Measurements from ENCODE around the gene DRAM1. TPM values are rescaled to one million over a fixed set of nuclear protein-coding genes. Genes with fewer than 3 reads are reported as not detected.
"Not testable (repeated sequence)": the region's sequence is repeated elsewhere in the genome, so short reads cannot be mapped to it uniquely, and the experiment has no call there.

Gene DRAM1
- total RNA-seq, 1 donor from 2014 or later, result 17.4 TPM

DNA sequence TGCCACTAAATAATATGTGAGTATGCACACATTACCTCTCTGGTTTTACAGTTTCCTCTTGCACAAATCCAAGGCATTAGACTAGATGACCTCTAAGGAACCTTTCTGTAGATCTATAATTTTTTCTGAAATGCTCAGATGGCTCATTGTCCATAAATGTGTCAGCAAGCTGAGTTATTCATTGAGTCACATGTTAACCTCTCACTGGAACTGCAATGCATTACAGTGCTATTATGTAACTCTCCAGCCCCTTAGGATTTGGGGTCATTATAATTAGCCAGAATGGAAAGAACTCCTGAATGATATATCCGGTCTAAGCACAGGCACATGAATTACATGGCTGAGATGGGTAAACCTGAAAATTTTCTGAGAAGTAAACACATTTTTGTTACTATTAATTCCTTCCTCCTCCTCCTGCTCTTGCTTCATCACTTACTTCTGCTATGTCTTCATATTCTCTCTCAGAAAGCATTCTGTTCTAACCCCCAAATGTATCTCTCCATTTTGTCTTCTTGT, 20.3 kb upstream of the DRAM1 start:
- no peak for DNase-seq (ENCODE audit: low spot score in 2 of 2, unreplicated experiment in 2 of 2)
- H3K27ac Mint-ChIP-seq, result no peak overlapping the region
- TF ChIP-seq, protein P1, sequence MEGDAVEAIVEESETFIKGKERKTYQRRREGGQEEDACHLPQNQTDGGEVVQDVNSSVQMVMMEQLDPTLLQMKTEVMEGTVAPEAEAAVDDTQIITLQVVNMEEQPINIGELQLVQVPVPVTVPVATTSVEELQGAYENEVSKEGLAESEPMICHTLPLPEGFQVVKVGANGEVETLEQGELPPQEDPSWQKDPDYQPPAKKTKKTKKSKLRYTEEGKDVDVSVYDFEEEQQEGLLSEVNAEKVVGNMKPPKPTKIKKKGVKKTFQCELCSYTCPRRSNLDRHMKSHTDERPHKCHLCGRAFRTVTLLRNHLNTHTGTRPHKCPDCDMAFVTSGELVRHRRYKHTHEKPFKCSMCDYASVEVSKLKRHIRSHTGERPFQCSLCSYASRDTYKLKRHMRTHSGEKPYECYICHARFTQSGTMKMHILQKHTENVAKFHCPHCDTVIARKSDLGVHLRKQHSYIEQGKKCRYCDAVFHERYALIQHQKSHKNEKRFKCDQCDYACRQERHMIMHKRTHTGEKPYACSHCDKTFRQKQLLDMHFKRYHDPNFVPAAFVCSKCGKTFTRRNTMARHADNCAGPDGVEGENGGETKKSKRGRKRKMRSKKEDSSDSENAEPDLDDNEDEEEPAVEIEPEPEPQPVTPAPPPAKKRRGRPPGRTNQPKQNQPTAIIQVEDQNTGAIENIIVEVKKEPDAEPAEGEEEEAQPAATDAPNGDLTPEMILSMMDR (IDR thresholded peaks at IDR 0.05; ENCODE audit: unreplicated experiment), result no peak
- no peak overlapping the region for H3K4me3 Mint-ChIP-seq
- H3K36me3 Mint-ChIP-seq, result no peaks in the 10 kb centered on the region
- peaks cover 36% of the 10 kb centered on the region for H3K4me1 Mint-ChIP-seq
- H3K27me3 Mint-ChIP-seq (ENCODE audit: low read depth), result no peaks in the 10 kb centered on the region
- H3K9me3 Mint-ChIP-seq, result no peaks in the 10 kb centered on the region

- Mint-ChIP-seq H3K36me3 (no peaks in the 10 kb centered on the region), H3K27me3 (ENCODE audit: low read depth) (no peaks in the 10 kb centered on the region), H3K27ac (no peak overlapping the region), H3K4me3 (no peak overlapping the region), H3K9me3 (no peaks in the 10 kb centered on the region), H3K4me1 (peaks cover 40% of the 10 kb centered on the region)
- no peak for DNase-seq (ENCODE audit: low spot score in 2 of 2, unreplicated experiment in 2 of 2)
- TF ChIP-seq, protein P1 (IDR thresholded peaks at IDR 0.05; ENCODE audit: unreplicated experiment), result no peak
Measured at GRCh38 chr12:101858361-101858760, 19.0 kb upstream of the DRAM1 start.

- H3K27ac Mint-ChIP-seq, result peak overlapping the region; percentile 90
Measured at GRCh38 chr12:101859664-101860607, 17.4 kb upstream of the DRAM1 start.

GRCh38 chr12:101861688-101862087, 15.7 kb upstream of the DRAM1 start:
- DNase-seq (ENCODE audit: low spot score in 2 of 2, unreplicated experiment in 2 of 2); H3K27ac Mint-ChIP-seq; H3K4me3 Mint-ChIP-seq; H3K9me3 Mint-ChIP-seq; H3K36me3 Mint-ChIP-seq; H3K27me3 Mint-ChIP-seq (ENCODE audit: low read depth): not testable (repeated sequence)
- peaks cover 19% of the 10 kb centered on the region for H3K4me1 Mint-ChIP-seq

More at GRCh38 chr12:101859664-101860607, 17.4 kb upstream of the DRAM1 start:
- Mint-ChIP-seq H3K27me3 (ENCODE audit: low read depth) (no peaks in the 10 kb centered on the region), H3K4me3 (no peak overlapping the region), H3K36me3 (no peaks in the 10 kb centered on the region), H3K4me1 (peaks cover 34% of the 10 kb centered on the region), H3K9me3 (peaks cover 2% of the 10 kb centered on the region)
- TF ChIP-seq, protein P1 (IDR thresholded peaks at IDR 0.05; ENCODE audit: unreplicated experiment), result no peak
- DNase-seq (ENCODE audit: low spot score in 2 of 2, unreplicated experiment in 2 of 2), result no peak

- DNase-seq (ENCODE audit: low spot score in 2 of 2, unreplicated experiment in 2 of 2), result no peak
- H3K27ac Mint-ChIP-seq, result peak overlapping the region; percentile 70
- H3K27me3 Mint-ChIP-seq (ENCODE audit: low read depth), result no peaks in the 10 kb centered on the region
- no peak overlapping the region for H3K4me3 Mint-ChIP-seq
- TF ChIP-seq, protein P1 (IDR thresholded peaks at IDR 0.05; ENCODE audit: unreplicated experiment), result no peak
- no peaks in the 10 kb centered on the region for H3K36me3 Mint-ChIP-seq
- H3K4me1 Mint-ChIP-seq, result peaks cover 19% of the 10 kb centered on the region
- H3K9me3 Mint-ChIP-seq, result peaks cover 8% of the 10 kb centered on the region
Measured at GRCh38 chr12:101862245-101862644, 15.1 kb upstream of the DRAM1 start.

GRCh38 chr12:101863981-101864380, 13.4 kb upstream of the DRAM1 start:
- Mint-ChIP-seq H3K4me1 (peaks cover 19% of the 10 kb centered on the region), H3K27ac (no peak overlapping the region), H3K9me3 (peaks cover 8% of the 10 kb centered on the region), H3K4me3 (no peak overlapping the region), H3K27me3 (ENCODE audit: low read depth) (no peaks in the 10 kb centered on the region), H3K36me3 (no peaks in the 10 kb centered on the region)
- no peak for DNase-seq (ENCODE audit: low spot score in 2 of 2, unreplicated experiment in 2 of 2)
- TF ChIP-seq, protein P1 (IDR thresholded peaks at IDR 0.05; ENCODE audit: unreplicated experiment), result no peak
